GM12878 (cell line): Measurements from ENCODE around the gene FADD. TPM values are rescaled to one million over a fixed set of nuclear protein-coding genes. Genes with fewer than 3 reads are reported as not detected.

Source experiments
- BACH1 ChIP-seq: fragments of 450-650 bp; IDR thresholded peaks from 2 replicates; pipeline ENCODE4 v1.6.1; 2017; ENCODE audit warnings: mild to moderate bottlenecking, borderline replicate concordance
- CHD1 ChIP-seq: IDR thresholded peaks from 2 replicates; pipeline ENCODE4 v1.6.1; 2012; ENCODE audit warnings: low read depth, low read length, improper control_type of control experiment
- CHD2 ChIP-seq: IDR thresholded peaks from 2 replicates; pipeline ENCODE4 v1.6.1; 2011; ENCODE audit warnings: low read depth, low read length, improper control_type of control experiment, borderline replicate concordance
- DPF2 ChIP-seq: fragments of 450-650 bp; IDR thresholded peaks from 2 replicates; pipeline ENCODE4 v1.6.1; 2017; ENCODE audit warnings: mild to moderate bottlenecking
- KLF5 ChIP-seq: fragments of 450-650 bp; IDR thresholded peaks from 2 replicates; pipeline ENCODE4 v1.6.1; 2014; ENCODE audit warnings: mild to moderate bottlenecking; ENCODE audit not compliant: partially characterized antibody
- LARP7 ChIP-seq: fragments of 450-650 bp; IDR thresholded peaks from 2 replicates; pipeline ENCODE4 v1.6.1; 2017; ENCODE audit warnings: mild to moderate bottlenecking
- MEF2A ChIP-seq: IDR thresholded peaks from 2 replicates; pipeline ENCODE4 v1.6.1; 2011; ENCODE audit warnings: low read depth, mild to moderate bottlenecking, low read length, moderate library complexity; ENCODE audit not compliant: insufficient read depth
- NRF1 ChIP-seq: conservative IDR thresholded peaks from 2 replicates; pipeline ENCODE4 v1.6.1; 2011; ENCODE audit warnings: mild to moderate bottlenecking, low read depth, low read length, improper control_type of control experiment
- POLR2AphosphoS5 ChIP-seq: IDR thresholded peaks from 2 replicates; pipeline ENCODE4 v1.6.1; 2011; ENCODE audit warnings: mild to moderate bottlenecking, low read length, inconsistent platforms
- SUPT20H ChIP-seq: IDR thresholded peaks from 2 replicates; pipeline ENCODE4 v1.6.1; 2011; ENCODE audit warnings: low read depth, mild to moderate bottlenecking, low read length, moderate library complexity, borderline replicate concordance; ENCODE audit not compliant: control insufficient read depth
- ZNF207 ChIP-seq: fragments of 450-650 bp; IDR thresholded peaks from 2 replicates; pipeline ENCODE4 v1.6.1; 2014; ENCODE audit warnings: antibody characterized with exemption, mild to moderate bottlenecking, borderline replicate concordance
- ZNF274 ChIP-seq: IDR thresholded peaks from one replicate; pipeline ENCODE4 v1.8.0; 2011; ENCODE audit not compliant: insufficient read length, insufficient read depth
- polyA plus RNA-seq, 11 experiments: library from polyadenylated mRNA; depleted of rRNA in 4 of 11; unstranded in 6 of 11; stranded (reverse) in 5 of 11; fragments of >200 nt; fragmentation: Nextera tagmentation in 4 of 11; fragmentation: Illumina TruSeq in 1 of 11; extraction: Ambion mirVana in 4 of 11; extraction: Trizol in 1 of 11; gene quantifications; 1 replicate in 1 of 11; 2 replicates in 10 of 11; pipeline versions ENCODE4 v1.2.1 to v1.2.3, GENCODE V29; 2011 to 2016; ENCODE audit warnings: inconsistent platforms in 2 of 11, missing spikeins in 2 of 11, low read depth in 1 of 11
- total RNA-seq, 4 experiments: library from RNA; depleted of rRNA in 3 of 4; stranded (reverse); fragments of >200 nt in 3 of 4; fragmentation: Illumina TruSeq in 1 of 4; extraction: Trizol in 1 of 4; gene quantifications; 2 replicates each; pipeline versions ENCODE4 v1.2.1 to v1.2.3, GENCODE V29; 2013 to 2021
- TF ChIP-seq, protein P1 (sequence below): fragments of 450-650 bp; IDR thresholded peaks from 2 replicates; pipeline ENCODE4 v1.6.1; 2017; ENCODE audit warnings: mild to moderate bottlenecking, low read depth, inconsistent platforms; ENCODE audit not compliant: poor library complexity, severe bottlenecking
- TF ChIP-seq, protein P2 (sequence below): fragments of 450-650 bp; formaldehyde crosslinking; IDR thresholded peaks from 2 replicates; pipeline ENCODE4 v1.4.0; 2020; ENCODE audit warnings: mild to moderate bottlenecking, moderate library complexity
- TF ChIP-seq, protein P3 (sequence below): IDR thresholded peaks from 2 replicates; pipeline ENCODE4 v1.6.1; 2012; ENCODE audit warnings: low read depth, low read length, improper control_type of control experiment
- TF ChIP-seq, protein P4 (sequence below): fragments of 450-650 bp; IDR thresholded peaks from 2 replicates; pipeline ENCODE4 v1.6.1; 2018; ENCODE audit warnings: borderline replicate concordance, mild to moderate bottlenecking; ENCODE audit not compliant: partially characterized antibody
- TF ChIP-seq, protein P5 (sequence below): IDR thresholded peaks from 2 replicates; pipeline ENCODE4 v1.6.1; 2011; ENCODE audit warnings: mild to moderate bottlenecking, low read depth, low read length, moderate library complexity; ENCODE audit not compliant: insufficient replicate concordance

Gene FADD
- total and polyA plus RNA-seq, 10 of the 15 experiments (the other 5 are each of a cell fraction or from before 2014, with no cell fraction given), result 0.32 to 38.7 (median 21.8) TPM

DNA sequence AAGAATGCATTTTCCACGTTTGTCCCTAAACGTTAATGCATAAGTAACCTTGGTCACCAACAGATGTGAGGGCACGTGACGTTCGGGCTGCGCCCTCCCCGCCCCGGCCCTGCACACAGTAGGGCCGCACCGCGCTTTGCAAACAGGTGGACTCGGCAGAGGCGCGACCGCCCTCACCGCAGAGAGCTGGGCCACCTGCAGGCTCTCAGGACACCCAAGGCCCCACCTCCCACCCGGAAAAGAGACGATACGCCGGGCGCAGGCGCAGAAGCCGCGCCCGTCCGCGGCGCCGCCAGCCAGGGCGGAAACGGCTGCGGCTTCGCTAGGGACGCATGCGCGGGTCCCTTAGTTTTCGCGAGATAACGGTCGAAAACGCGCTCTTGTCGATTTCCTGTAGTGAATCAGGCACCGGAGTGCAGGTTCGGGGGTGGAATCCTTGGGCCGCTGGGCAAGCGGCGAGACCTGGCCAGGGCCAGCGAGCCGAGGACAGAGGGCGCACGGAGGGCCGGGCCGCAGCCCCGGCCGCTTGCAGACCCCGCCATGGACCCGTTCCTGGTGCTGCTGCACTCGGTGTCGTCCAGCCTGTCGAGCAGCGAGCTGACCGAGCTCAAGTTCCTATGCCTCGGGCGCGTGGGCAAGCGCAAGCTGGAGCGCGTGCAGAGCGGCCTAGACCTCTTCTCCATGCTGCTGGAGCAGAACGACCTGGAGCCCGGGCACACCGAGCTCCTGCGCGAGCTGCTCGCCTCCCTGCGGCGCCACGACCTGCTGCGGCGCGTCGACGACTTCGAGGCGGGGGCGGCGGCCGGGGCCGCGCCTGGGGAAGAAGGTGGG lies at the start of gene FADD (continued):
- TF ChIP-seq, protein P1, sequence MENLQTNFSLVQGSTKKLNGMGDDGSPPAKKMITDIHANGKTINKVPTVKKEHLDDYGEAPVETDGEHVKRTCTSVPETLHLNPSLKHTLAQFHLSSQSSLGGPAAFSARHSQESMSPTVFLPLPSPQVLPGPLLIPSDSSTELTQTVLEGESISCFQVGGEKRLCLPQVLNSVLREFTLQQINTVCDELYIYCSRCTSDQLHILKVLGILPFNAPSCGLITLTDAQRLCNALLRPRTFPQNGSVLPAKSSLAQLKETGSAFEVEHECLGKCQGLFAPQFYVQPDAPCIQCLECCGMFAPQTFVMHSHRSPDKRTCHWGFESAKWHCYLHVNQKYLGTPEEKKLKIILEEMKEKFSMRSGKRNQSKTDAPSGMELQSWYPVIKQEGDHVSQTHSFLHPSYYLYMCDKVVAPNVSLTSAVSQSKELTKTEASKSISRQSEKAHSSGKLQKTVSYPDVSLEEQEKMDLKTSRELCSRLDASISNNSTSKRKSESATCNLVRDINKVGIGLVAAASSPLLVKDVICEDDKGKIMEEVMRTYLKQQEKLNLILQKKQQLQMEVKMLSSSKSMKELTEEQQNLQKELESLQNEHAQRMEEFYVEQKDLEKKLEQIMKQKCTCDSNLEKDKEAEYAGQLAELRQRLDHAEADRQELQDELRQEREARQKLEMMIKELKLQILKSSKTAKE, result no peak
- TF ChIP-seq ZNF274, result no peak
- TF ChIP-seq ZNF207, result peak; percentile 65; the same call in 1 of the 2 replicates
- peak; percentile 37 for TF ChIP-seq KLF5
- TF ChIP-seq DPF2, result peak; percentile 100
- TF ChIP-seq CHD2, result peak; percentile 98
- TF ChIP-seq, protein P2, sequence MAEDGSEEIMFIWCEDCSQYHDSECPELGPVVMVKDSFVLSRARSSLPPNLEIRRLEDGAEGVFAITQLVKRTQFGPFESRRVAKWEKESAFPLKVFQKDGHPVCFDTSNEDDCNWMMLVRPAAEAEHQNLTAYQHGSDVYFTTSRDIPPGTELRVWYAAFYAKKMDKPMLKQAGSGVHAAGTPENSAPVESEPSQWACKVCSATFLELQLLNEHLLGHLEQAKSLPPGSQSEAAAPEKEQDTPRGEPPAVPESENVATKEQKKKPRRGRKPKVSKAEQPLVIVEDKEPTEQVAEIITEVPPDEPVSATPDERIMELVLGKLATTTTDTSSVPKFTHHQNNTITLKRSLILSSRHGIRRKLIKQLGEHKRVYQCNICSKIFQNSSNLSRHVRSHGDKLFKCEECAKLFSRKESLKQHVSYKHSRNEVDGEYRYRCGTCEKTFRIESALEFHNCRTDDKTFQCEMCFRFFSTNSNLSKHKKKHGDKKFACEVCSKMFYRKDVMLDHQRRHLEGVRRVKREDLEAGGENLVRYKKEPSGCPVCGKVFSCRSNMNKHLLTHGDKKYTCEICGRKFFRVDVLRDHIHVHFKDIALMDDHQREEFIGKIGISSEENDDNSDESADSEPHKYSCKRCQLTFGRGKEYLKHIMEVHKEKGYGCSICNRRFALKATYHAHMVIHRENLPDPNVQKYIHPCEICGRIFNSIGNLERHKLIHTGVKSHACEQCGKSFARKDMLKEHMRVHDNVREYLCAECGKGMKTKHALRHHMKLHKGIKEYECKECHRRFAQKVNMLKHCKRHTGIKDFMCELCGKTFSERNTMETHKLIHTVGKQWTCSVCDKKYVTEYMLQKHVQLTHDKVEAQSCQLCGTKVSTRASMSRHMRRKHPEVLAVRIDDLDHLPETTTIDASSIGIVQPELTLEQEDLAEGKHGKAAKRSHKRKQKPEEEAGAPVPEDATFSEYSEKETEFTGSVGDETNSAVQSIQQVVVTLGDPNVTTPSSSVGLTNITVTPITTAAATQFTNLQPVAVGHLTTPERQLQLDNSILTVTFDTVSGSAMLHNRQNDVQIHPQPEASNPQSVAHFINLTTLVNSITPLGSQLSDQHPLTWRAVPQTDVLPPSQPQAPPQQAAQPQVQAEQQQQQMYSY (CRISPR knock-in tag), result no peak
- TF ChIP-seq SUPT20H, result no peak
- peak; percentile 98 for TF ChIP-seq NRF1
- TF ChIP-seq, protein P3, sequence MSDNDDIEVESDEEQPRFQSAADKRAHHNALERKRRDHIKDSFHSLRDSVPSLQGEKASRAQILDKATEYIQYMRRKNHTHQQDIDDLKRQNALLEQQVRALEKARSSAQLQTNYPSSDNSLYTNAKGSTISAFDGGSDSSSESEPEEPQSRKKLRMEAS, result 0 out of 2 replicates have a peak, but pooled peaks have one; percentile 12
- peak; percentile 93 for TF ChIP-seq POLR2AphosphoS5
- TF ChIP-seq, protein P4, sequence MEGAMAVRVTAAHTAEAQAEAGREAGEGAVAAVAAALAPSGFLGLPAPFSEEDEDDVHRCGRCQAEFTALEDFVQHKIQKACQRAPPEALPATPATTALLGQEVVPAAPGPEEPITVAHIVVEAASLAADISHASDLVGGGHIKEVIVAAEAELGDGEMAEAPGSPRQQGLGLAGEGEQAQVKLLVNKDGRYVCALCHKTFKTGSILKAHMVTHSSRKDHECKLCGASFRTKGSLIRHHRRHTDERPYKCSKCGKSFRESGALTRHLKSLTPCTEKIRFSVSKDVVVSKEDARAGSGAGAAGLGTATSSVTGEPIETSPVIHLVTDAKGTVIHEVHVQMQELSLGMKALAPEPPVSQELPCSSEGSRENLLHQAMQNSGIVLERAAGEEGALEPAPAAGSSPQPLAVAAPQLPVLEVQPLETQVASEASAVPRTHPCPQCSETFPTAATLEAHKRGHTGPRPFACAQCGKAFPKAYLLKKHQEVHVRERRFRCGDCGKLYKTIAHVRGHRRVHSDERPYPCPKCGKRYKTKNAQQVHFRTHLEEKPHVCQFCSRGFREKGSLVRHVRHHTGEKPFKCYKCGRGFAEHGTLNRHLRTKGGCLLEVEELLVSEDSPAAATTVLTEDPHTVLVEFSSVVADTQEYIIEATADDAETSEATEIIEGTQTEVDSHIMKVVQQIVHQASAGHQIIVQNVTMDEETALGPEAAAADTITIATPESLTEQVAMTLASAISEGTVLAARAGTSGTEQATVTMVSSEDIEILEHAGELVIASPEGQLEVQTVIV, result peak; percentile 41
- TF ChIP-seq CHD1, result no peak
- no peak for TF ChIP-seq MEF2A
- TF ChIP-seq, protein P5, sequence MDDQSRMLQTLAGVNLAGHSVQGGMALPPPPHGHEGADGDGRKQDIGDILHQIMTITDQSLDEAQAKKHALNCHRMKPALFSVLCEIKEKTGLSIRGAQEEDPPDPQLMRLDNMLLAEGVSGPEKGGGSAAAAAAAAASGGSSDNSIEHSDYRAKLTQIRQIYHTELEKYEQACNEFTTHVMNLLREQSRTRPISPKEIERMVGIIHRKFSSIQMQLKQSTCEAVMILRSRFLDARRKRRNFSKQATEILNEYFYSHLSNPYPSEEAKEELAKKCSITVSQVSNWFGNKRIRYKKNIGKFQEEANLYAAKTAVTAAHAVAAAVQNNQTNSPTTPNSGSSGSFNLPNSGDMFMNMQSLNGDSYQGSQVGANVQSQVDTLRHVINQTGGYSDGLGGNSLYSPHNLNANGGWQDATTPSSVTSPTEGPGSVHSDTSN, result no peak
- TF ChIP-seq LARP7, result no peak; the same call in none of the 2 replicates
- peak; percentile 20 for TF ChIP-seq BACH1
